ENCODE measurements around the gene PRAC2.

- TF ChIP-seq PATZ1 (CRISPR knock-in tag; IDR thresholded peaks at IDR 0.05; ENCODE audit: borderline replicate concordance) = no peak
- TF ChIP-seq ZNF8 (CRISPR knock-in tag; IDR thresholded peaks at IDR 0.05) = no peak
- no peak for TF ChIP-seq ZFP30 (CRISPR knock-in tag; IDR thresholded peaks at IDR 0.05)
- TF ChIP-seq ZNF70 (CRISPR knock-in tag; IDR thresholded peaks at IDR 0.05) = no peak
- TF ChIP-seq PPARA (CRISPR knock-in tag; IDR thresholded peaks at IDR 0.05; ENCODE audit: borderline replicate concordance) = no peak
- no peak for TF ChIP-seq ZC3H10 (CRISPR knock-in tag; IDR thresholded peaks at IDR 0.05)
- no peak for TF ChIP-seq CREB5 (CRISPR knock-in tag; IDR thresholded peaks at IDR 0.05; ENCODE audit: low read depth)
- no peak for TF ChIP-seq ZFP3 (CRISPR knock-in tag; IDR thresholded peaks at IDR 0.05)
- TF ChIP-seq OSR1 (CRISPR knock-in tag; IDR thresholded peaks at IDR 0.05) = no peak
Measured at GRCh38 chr17:48704361-48705248, 18.4 kb upstream of the PRAC2 start.
